ENCODE results near the gene OGN. TPM values are rescaled to one million over a fixed set of nuclear protein-coding genes. Genes with fewer than 3 reads are reported as not detected.

OGN gene
- total RNA-seq, 1 experiment from 2014 or later, result not detected

DNA sequence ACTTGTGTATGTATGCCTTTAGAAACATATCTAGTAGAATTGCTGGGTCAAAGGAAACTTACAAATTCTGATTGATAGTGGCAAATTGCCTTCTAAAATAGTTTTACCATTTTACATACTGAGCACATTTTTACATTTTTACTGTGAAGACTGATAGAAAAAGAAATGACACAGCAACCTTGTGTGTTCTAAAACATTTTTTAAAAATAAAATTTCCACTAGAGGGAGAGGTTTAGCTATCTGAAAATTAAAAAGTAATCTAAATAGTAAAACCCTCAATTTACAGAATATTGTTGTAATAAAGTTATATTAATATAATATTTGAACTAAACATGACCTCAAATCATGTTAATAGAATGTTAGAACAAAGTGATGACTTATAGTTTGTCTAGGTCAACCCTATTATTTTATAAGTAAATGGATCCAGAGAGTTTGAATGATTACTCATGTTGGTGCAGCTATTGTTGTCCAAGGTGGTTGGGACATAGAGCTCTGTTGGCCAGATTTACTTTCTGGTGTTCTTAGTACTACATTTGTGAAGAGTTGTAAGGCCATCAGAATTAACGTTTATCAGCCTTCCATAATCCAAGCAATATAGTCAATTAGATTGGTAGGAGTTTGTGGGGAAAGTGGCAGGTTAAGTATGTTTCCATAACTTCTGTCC lies 61.4 kb downstream of the OGN start:
- H4K5ac ChIP-seq (ENCODE audit: insufficient read length, low read depth, low read length), result no peak overlapping the region
- no peak overlapping the region for H2BK20ac ChIP-seq (ENCODE audit: low read depth, low read length, poor library complexity, severe bottlenecking)
- H3K79me1 ChIP-seq (ENCODE audit: insufficient read depth, low read depth, low read length, poor library complexity, severe bottlenecking), result no peaks in the 10 kb centered on the region
- no peaks in the 10 kb centered on the region for H3K27me3 ChIP-seq (ENCODE audit: insufficient read depth, low read length)
- Mint-ChIP-seq H3K9me3 (peaks cover 4% of the 10 kb centered on the region in 2 experiments), H3K36me3 (ENCODE audit: insufficient read depth in 1 of 3, low read depth in 3 of 3) (peaks cover 22 to 35% (median 32%) of the 10 kb centered on the region in 3 experiments), H3K27ac (no peak overlapping the region), H3K27me3 (ENCODE audit: low read depth) (no peaks in the 10 kb centered on the region), H3K4me3 (no peak overlapping the region), H3K4me1 (peaks cover 2 to 3% of the 10 kb centered on the region in 2 experiments; a peak in 3 of 4 replicates)
- no peak overlapping the region for H3K4me2 ChIP-seq (ENCODE audit: insufficient read depth, insufficient read length, low read length)
- H2AFZ ChIP-seq (ENCODE audit: low read length), result no peak overlapping the region
- H3K14ac ChIP-seq (ENCODE audit: insufficient read depth, low read length), result no peak overlapping the region
- no peaks in the 10 kb centered on the region for H3K23me2 ChIP-seq (ENCODE audit: insufficient read length, low read depth, low read length, poor library complexity, severe bottlenecking)
- H4K8ac ChIP-seq (replicated peaks; ENCODE audit: insufficient read length, low read depth, low read length), result no peak overlapping the region
- TF ChIP-seq, protein P1, sequence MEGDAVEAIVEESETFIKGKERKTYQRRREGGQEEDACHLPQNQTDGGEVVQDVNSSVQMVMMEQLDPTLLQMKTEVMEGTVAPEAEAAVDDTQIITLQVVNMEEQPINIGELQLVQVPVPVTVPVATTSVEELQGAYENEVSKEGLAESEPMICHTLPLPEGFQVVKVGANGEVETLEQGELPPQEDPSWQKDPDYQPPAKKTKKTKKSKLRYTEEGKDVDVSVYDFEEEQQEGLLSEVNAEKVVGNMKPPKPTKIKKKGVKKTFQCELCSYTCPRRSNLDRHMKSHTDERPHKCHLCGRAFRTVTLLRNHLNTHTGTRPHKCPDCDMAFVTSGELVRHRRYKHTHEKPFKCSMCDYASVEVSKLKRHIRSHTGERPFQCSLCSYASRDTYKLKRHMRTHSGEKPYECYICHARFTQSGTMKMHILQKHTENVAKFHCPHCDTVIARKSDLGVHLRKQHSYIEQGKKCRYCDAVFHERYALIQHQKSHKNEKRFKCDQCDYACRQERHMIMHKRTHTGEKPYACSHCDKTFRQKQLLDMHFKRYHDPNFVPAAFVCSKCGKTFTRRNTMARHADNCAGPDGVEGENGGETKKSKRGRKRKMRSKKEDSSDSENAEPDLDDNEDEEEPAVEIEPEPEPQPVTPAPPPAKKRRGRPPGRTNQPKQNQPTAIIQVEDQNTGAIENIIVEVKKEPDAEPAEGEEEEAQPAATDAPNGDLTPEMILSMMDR (conservative IDR thresholded peaks at IDR 0.05), result no peak
- H2BK15ac ChIP-seq (ENCODE audit: low read depth, low read length), result no peak overlapping the region
- no peak overlapping the region for H3K9ac ChIP-seq (ENCODE audit: extremely low read depth, insufficient read length, low read length)
- H2BK5ac ChIP-seq (ENCODE audit: insufficient read length, low read length), result no peak overlapping the region
- no peaks in the 10 kb centered on the region for H3K79me2 ChIP-seq (ENCODE audit: insufficient read depth, low read length)
- peaks cover 5% of the 10 kb centered on the region for H3K9me3 ChIP-seq (ENCODE audit: control insufficient read depth, low read depth, low read length)
- no peak overlapping the region for H4K91ac ChIP-seq (ENCODE audit: insufficient read length, low read depth, low read length)
- WGBS (ENCODE audit: extremely low coverage, insufficient read length, low lambda C conversion rate), result no CpG with 5 or more reads among the region's 1 CpG
- no peak overlapping the region for H2AK5ac ChIP-seq (ENCODE audit: insufficient read length, low read length)
- H2BK12ac ChIP-seq (ENCODE audit: insufficient read length, low read depth, low read length), result no peak overlapping the region
- H3K27ac ChIP-seq (ENCODE audit: insufficient read length, low read depth, low read length), result no peak overlapping the region
- no peak overlapping the region for H3K4ac ChIP-seq (ENCODE audit: low read depth, low read length)
- no peak overlapping the region for H3K23ac ChIP-seq (ENCODE audit: insufficient read length, low read depth, low read length)
- H3K56ac ChIP-seq (ENCODE audit: insufficient read length, low read depth, low read length), result no peak overlapping the region
- no peak overlapping the region for H3T11ph ChIP-seq (ENCODE audit: low read length)
- DNase-seq, result no peak
- H3K4me1 ChIP-seq (ENCODE audit: insufficient read depth, low read length), result no peaks in the 10 kb centered on the region
- no peaks in the 10 kb centered on the region for H4K20me1 ChIP-seq (ENCODE audit: control insufficient read depth, insufficient read depth, insufficient read length)
- H2BK120ac ChIP-seq (ENCODE audit: low read depth, low read length, poor library complexity, severe bottlenecking), result no peak overlapping the region
- H3K18ac ChIP-seq (ENCODE audit: insufficient read length, low read depth, low read length), result no peak overlapping the region

All from H9 (cell line).